NAMALWA (cell line): ENCODE measurements around the gene SRSF4.
"Not testable (repeated sequence)": the region's sequence is repeated elsewhere in the genome, so short reads cannot be mapped to it uniquely, and the experiment has no call there.

Experiments used
- DNase-seq: peaks from one replicate; pipeline ENCODE4 v3.0.0-alpha.2; 2015; ENCODE audit warnings: low spot score

SRSF4 gene

DNA sequence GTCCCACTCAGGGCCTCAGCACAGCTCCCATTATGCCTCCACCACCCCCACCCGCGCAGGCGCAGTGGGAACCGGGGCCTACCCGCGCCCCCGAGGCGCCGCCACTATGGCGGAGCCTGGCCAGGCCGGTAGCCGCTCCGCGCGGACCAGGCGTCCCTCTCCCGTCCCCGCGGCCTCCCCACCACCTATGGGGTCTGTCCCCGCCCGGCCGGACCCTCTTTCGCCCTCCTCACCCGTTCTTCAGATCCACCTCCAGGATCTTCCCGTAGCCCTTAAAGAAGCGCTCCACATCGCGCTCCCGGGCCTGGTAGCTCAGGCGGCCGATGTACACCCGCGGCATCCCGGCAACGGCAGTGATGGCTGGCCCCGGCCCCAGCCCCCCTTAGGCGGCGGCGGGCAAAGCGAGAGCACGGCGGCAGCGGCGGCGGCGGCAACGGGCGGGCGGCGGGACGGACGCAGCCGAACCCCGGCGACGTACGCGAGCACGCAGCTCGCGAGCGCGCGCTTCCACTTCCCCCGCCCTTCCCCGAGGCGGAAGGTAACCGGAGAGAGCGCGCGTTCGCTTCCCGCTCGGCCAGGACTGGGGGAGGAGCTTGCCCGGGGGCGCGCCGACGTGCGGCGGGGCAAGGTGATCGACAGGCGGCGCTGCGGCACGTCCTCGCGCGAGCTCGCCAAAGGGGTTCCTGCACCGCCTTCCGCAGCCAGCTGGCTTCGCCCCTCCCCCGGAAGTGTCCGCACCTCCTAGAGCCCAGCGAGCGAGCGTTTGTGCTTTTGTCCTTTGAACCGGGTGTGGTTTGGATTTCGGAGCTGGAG lies at the start of gene SRSF4:
Gene SRSF4, minus strand, starts transcription at position 488 of the 813 bp plus-strand sequence. Its CDS starts 148 bp downstream, at position 340.
- peak; percentile 98 for DNase-seq

- peak; percentile 95 for DNase-seq
Observed at GRCh38 chr1:29230553-29231378, 49.1 kb upstream of the SRSF4 start, which contains the start of gene MECR. TSS of gene MECR (minus strand) at chr1:29230934. CDS start at chr1:29230906, 28 bp downstream.

DNA sequence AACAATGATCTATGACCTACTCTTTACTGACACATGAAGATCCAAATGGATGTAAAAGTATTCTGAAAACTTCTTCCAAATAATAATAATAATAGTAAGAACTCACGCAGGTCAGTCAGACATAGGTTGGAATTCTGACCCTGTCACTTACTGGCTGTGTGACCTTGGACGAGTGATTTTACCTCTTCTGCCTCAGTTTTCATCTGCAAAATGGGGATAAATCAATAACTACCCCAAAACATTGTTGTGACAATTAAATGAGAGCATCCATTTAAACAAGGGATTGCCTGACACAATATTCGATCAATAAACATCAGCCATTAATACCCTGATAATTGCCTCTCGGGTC lies 48.5 kb upstream of the SRSF4 start:
- no peak for DNase-seq

- DNase-seq: no peak
Observed at GRCh38 chr1:29227511-29227910, 45.8 kb upstream of the SRSF4 start.

DNA sequence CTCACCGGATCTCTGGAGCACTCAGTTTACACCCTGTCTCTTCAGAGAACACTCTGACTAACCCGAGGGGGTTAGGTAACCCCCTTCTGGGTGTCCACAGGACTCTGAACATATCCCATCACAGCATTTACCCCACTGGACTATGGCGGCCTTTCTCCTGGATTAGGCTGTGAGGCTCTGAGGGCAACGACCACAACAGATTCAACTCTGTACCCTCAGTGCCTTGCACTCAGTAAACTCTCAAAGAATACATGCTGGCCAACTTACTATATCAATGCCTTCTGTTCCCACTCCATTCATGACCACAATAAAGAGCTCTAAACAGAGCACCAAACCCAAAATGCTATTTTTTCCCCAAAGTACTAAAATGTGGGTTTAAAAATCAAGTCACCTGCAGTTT lies 43.7 kb upstream of the SRSF4 start:
- DNase-seq: no peak

- DNase-seq: no peak
Observed at GRCh38 chr1:29224356-29224837, 42.7 kb upstream of the SRSF4 start.

GRCh38 chr1:29223521-29223920 lies 41.8 kb upstream of the SRSF4 start:
- no peak for DNase-seq

- DNase-seq: no peak
Observed at GRCh38 chr1:29222686-29223085, 41.0 kb upstream of the SRSF4 start.

DNA sequence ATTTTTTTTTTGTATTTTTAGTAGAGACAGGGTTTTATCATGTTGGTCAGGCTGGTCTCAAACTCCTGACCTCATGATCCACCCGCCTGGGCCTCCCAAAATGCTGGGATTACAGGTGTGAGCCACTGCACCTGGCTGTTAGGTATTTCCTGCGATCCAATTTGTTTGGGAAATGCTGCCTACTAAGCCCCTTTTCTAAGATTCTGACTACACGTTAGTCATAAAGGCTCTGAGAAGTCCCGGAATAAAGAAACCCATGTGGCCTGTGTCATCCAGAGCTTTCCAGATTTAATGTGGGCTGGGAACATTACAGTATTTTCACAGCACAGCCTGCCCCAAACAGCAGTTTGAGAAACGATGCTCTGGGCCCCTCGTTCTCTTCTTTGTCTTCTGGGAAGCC lies 40.6 kb upstream of the SRSF4 start:
- not testable (repeated sequence) for DNase-seq

GRCh38 chr1:29221296-29221695 lies 39.6 kb upstream of the SRSF4 start:
- no peak for DNase-seq

- no peak for DNase-seq
Observed at GRCh38 chr1:29218223-29218622, 36.5 kb upstream of the SRSF4 start.

GRCh38 chr1:29217633-29218032 lies 35.9 kb upstream of the SRSF4 start:
- no peak for DNase-seq

DNA sequence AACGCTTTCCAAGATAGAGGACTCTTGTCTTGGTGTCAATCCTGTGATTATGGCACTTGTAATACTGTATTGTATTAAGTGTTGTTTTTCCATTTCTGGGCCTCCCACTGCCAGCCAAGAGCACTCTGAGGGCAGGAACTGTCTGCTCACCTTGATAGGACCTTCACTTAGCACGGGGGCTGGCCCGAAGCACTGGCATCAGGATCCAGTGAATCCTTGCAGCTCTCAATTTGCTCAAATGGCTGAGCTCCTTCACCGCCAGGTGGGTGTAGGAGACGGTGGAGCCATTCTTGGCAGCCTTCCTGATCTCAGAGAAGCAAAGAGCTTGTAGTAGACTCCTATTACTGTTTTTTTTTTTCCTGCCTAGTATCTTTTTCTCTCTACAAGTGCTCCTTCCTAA lies 31.4 kb upstream of the SRSF4 start:
- no peak for DNase-seq

GRCh38 chr1:29211086-29212030 lies 29.7 kb upstream of the SRSF4 start:
- DNase-seq: no peak

DNA sequence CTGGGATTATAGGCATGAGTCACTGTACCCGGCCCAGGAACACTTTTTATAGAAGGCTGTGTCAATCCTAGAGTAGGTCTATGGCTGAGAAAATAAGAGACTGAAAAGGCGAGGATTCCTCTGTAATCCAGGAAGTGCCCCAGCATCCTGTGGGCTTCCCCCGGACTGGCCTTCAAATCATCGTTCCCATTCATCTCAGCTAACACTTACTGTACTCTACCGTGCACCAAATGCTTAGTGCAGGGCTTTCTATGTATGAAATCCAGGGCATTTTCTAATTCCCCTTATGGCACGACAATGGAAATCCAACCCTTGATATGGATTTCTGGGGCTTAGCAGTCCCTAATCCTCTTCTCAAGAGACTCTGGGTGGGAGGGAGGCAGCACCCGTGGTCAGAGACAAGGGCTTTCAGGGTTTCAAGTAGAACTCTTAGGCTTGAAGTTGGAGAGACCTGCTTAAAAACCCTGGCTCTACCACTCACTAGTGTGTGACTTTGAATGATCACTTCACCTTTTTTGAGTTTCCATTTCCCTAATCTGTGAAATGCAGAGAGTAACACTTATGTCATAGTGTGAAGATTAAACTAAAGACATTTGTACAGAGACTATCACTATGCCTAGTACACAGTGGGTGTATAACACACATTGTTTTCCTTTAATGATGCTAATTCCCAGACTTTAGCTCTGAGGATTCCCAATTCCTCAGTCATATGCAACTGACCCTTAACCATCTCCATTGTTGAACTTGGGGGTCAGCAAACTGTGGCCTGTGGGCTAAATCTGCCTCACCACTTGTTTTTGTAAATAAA lies 28.8 kb upstream of the SRSF4 start:
- DNase-seq: no peak

DNA sequence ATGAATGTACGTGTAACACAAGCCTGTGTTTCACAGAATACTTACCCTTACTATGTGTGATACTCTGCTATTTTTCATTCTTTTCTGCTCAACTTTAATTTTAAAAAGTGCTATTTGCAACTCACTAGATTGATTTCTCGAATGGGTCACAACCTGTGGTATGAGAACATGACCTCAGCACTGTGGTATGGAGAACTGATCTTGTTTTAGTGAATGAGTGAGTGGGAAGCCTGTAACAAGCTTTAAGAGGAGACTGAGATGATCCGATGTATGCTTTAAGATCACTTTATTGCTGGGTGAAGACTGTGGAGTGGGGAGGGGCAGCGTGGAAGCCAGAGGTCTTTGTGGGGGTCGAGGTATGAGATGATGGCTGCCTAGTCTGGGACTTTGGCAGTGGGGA lies 27.5 kb upstream of the SRSF4 start:
- no peak for DNase-seq

- DNase-seq: no peak
Observed at GRCh38 chr1:29208442-29208841, 26.7 kb upstream of the SRSF4 start.

DNA sequence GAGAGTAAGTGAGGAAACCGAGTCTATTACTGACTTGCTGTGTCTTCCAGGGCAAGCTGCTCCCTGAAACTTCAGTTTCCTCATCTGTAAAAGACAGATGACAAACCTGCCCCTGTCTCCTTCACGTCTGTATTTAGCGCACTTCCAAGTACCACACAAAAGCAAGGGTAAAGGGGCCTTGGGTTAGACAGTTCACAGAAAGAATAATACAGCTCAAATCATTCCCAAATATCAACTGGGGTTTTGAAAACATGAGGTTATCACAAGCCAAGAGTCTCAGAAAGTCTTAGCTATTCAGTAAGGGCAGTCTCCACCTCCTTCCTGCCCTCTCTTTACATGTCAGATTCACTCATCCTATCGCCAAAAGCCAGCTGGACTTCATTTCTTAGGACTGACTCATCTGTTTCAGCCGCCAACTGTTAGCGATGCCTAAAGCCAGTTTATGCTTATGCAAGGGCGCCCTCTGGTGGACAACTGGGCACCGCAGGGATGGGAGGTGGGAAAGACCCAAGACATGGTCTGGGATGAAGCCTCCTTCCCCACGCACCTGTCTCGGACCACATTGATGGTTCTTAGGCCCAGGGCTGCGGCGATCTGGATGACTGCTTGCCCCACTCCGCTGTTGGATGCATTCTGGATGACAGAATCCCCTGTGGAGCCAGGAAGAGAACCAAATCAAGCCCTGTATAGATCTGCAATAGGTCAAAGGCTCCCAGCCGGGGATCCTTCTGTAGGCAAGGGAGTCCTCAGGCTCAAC lies 21.1 kb upstream of the SRSF4 start:
- peak; percentile 89 for DNase-seq

GRCh38 chr1:29202053-29202452 lies 20.4 kb upstream of the SRSF4 start:
- no peak for DNase-seq

DNA sequence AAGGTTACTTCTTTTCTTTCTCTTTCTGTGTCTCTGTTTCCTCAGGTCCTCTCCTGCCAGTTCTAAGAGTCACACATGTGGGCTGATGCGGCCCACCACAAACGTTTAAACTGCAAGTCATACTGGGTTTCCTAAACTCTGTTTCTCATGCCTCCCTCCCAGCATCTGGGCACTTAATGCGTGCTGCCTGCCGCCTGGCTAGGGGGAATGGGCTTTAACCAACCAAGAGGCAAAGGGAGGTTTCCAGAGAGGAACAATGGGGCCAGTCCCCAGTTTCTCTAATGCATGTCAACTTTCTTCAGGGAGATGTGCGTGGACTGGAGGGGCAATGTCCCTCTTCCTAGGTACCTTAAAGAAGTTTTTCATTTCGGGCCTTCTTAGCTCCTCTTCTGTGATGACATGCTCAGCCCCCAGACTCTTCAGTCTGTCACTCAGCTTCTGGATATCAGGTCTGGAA lies 19.9 kb upstream of the SRSF4 start:
- no peak for DNase-seq
